Raji (cell line): Measurements from ENCODE around the gene C6orf141.

Experiments used
- POLR2A ChIP-seq: IDR thresholded peaks from 2 replicates; pipeline ENCODE4 v1.6.1; 2011; ENCODE audit warnings: low read depth, low read length, control low read depth; ENCODE audit not compliant: insufficient read depth

C6orf141 gene

DNA sequence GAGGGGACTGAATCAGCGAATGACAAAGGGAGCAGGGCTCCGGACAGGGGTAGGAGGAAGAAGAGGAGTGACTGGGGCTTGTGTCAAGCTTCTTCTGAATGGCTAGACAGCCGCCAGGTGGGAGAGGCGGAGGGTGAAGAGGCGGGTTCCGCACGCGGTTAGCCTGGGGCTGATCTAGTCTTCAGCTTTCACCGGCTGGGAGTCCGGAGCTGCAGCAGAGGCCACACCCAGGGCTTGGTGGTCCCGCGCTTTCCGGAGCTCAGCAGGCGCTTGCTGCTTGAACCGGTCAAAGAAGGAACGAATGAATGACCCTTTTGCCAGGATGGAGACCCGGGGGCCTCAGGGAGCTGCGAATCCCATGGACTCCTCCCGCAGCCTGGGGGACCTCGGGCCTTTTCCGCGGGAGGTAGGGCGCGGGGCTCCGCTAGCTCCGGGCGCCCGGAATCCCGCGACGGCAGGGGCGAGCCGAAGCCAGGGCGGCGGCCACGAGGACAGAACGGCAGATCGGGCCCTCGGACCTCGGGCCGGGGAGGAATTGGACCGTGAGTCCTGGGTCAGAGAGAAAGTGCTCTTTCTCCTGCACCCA is at the start of gene C6orf141:
C6orf141 (plus strand) TSS at position 177 of the 586 bp plus-strand sequence; CDS start at position 302, 125 bp downstream.
- no peak for TF ChIP-seq POLR2A

- no peak for TF ChIP-seq POLR2A
Observed at GRCh38 chr6:49504666-49505065, 45.8 kb upstream of the C6orf141 start.

GRCh38 chr6:49506569-49507111 is 43.8 kb upstream of the C6orf141 start:
- TF ChIP-seq POLR2A = no peak

- no peak for TF ChIP-seq POLR2A
Observed at GRCh38 chr6:49509342-49509741, 41.1 kb upstream of the C6orf141 start.

GRCh38 chr6:49513153-49513989 is 37.1 kb upstream of the C6orf141 start:
- no peak for TF ChIP-seq POLR2A

DNA sequence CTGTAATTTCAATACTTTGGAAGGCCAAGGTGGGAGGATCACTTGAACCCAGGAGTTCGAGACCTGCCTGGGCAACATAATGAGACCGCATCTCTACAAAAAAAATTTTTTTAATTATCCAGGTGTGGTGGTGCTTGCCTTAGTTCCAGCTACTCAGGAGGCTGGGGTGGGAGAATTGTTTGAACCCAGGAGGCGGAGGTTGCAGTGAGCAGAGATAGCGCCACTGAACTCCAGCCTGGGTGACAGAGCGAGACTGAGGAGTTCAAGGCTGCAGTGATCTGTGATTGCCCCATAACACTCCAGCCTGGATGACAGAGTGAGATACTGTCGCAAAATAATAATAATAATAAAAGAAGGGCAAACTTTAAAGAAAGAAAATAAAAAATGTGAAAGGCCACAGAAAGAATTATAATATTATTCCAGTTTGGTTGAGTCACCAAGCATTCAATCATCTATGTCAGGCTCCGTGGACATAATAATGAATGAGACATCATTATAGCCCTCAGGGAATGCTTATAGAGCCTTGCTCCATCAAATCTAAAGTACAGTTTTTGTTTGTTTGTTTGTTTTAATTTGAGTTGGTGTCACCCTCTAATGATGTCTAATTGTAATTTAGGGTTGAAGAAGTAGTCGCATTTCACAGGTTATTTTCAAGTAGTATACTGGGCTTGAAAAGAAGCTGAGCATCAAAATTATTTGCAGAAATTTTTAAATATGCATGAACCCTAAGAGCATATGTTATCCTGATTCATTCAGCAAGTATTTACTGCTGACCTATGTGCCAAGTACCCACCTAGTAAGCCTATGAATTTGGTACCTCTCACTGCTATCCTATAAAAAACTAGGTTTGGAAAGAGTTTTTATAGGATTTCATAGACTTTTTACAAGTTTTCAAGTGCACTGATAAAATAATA is 35.6 kb upstream of the C6orf141 start:
- TF ChIP-seq POLR2A = no peak

DNA sequence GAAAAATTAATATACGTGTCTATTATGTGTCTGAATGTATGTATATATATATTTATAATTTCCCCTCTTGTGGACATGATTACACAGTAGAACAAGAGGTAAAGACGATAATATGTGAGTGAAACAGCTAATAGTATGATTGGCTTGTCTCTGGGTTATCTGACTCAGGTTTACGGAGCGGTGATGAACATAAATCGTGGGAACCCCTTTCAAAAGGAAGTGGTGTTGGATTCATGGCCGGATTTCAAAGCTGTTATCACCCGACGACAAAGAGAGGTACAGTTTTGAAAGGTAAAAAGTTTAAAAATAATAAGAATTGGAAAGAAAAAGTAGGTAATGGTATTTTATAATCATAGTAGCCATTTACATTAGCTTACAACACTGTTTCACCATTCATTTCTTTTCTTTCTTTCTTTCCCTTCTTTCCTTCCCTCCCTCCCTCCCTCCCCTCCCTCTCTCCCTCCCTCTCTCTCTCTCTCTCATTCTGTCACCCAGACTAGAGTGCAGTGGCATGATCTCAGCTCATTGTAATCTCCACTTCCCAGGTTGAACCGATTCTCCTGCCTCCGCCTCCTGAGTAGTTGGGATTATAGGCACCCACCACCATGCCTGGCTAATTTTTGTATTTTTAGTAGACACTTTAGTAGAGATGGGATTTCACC is 34.9 kb upstream of the C6orf141 start:
- no peak for TF ChIP-seq POLR2A

DNA sequence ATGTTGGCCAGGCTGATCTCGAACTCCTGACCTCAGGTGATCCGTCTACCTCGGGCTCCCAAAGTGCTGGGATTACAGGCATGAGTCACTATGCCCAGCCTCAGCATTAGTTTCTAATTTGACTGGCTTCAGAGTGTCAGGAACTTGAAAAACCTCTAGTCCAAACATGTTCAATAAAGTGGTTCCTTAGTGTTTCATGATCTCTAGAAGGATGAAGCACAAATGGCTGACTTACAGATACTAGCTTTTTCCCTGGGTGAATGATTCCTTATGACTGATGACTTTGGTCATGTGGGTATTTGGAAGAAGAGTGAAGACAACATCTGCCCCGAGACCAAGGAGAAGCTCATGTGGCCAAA is 34.3 kb upstream of the C6orf141 start:
- TF ChIP-seq POLR2A = no peak

DNA sequence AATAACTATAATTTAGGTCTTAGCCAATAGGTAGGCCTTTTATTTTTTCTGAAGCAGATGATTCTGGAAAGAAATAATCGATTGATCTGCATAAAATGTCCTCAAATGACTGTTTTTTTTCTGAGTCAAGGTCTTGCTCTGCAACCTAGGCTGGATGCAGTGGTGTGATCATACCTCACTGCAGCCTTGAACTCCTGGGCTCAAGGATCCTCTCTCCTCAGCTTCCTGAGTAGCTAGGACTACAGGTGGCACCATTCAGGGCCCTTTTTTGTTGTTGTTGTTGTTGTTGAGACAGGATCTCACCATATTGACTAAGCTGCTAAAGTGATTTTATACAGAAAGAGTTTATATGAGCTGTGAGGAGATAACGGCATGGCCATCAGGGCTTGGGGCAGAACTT is 32.5 kb upstream of the C6orf141 start:
- TF ChIP-seq POLR2A = no peak

GRCh38 chr6:49519660-49520059 is 30.8 kb upstream of the C6orf141 start:
- no peak for TF ChIP-seq POLR2A

GRCh38 chr6:49522710-49523593 is 27.5 kb upstream of the C6orf141 start:
- no peak for TF ChIP-seq POLR2A

DNA sequence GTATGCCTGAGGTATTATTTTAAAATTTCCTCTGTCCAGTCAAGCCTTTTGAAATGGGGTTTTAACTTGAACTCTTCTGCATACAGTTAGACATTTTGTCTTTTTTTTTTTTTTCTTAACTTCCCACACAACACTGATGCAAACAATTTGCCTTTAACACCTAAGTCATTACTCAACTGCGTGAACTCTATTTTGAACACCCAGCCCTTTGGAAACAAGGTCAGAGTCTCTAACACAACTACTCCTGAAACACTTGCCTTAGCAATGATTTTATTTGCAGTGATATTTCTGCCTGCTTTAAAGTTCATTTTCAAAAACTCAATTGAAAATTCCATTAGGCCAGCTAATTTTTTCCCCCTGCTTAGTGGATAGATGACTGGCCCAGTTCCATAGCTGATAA is 26.6 kb upstream of the C6orf141 start:
- TF ChIP-seq POLR2A = no peak

GRCh38 chr6:49524541-49524940 is 25.9 kb upstream of the C6orf141 start:
- no peak for TF ChIP-seq POLR2A

GRCh38 chr6:49526598-49526997 is 23.9 kb upstream of the C6orf141 start:
- TF ChIP-seq POLR2A = no peak

DNA sequence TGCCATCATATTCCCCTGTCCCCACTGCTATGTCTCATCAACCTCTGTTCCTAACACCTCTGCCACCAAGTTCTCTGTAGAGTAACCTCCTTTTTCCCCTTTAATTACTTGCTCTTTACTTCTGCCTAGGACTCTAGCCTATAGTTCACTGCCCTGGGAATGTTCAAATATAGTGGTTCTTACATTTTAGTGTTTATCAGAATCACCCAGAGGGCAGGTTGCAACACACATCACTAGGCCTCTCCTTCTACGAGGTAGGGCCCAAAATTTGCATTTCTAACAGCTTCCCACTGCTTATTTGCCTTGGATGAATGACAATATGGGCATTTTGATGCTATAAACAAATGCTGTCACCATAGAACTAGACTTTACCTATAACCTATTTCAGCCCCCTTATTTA is 23.1 kb upstream of the C6orf141 start:
- TF ChIP-seq POLR2A = no peak
